ENCODE measurements around the gene ARSG. TPM values are rescaled to one million over a fixed set of nuclear protein-coding genes. Genes with fewer than 3 reads are reported as not detected.
A peak's percentile ranks its signal among the peaks of the same experiment; 100 is the strongest.

Gene ARSG
- total RNA-seq, 4 donors from 2014 or later: 2.2 to 5.5 (median 3.5) TPM

- 3 to 42% methylated on average over 4 to 8 of the region's 11 CpGs for WGBS, 2 donors (ENCODE audit: low coverage in 1 of 2)
- Histone ChIP-seq H3K36me3 (peaks cover 0 to 7% of the 10 kb centered on the region in 2 donors), H3K27ac (no peak overlapping the region), H3K4me3 (no peak overlapping the region), H3K9me3 (peaks cover 0 to 17% (median 0%) of the 10 kb centered on the region in 3 donors), H3K4me1 (peaks cover 0 to 9% (median 4%) of the 10 kb centered on the region in 3 donors), H3K27me3 (no peaks in the 10 kb centered on the region)
- TF ChIP-seq EP300 (IDR thresholded peaks at IDR 0.05): no peak
- TF ChIP-seq CTCF (IDR thresholded peaks at IDR 0.05): peak in 3 of 4 experiments; percentile 57 to 75 (median 64)
- ATAC-seq: peak; percentile 53
Measured at GRCh38 chr17:68398691-68399637, 107.7 kb downstream of the ARSG start.

- TF ChIP-seq POLR2A (IDR thresholded peaks at IDR 0.05): no peak
- TF ChIP-seq EP300 (IDR thresholded peaks at IDR 0.05): no peak
- TF ChIP-seq CTCF (IDR thresholded peaks at IDR 0.05): no peak
- TF ChIP-seq POLR2AphosphoS5 (IDR thresholded peaks at IDR 0.05): no peak
- ATAC-seq: no peak
- peaks cover 0 to 9% (median 0%) of the 10 kb centered on the region in 3 donors for H3K9me3 ChIP-seq
- H3K27ac ChIP-seq: no peak overlapping the region
- H3K36me3 ChIP-seq: peaks cover 0 to 6% of the 10 kb centered on the region in 2 donors
- H3K4me1 ChIP-seq: peaks cover 0 to 9% (median 4%) of the 10 kb centered on the region in 3 donors
- no peak overlapping the region for H3K4me3 ChIP-seq
- WGBS, 2 donors (ENCODE audit: low coverage in 1 of 2): 25 to 33% methylated on average over 7 to 19 of the region's 19 CpGs
- H3K27me3 ChIP-seq: no peaks in the 10 kb centered on the region
Measured at GRCh38 chr17:68399638-68400403, 108.5 kb downstream of the ARSG start.

- Histone ChIP-seq H3K36me3 (peaks cover 0 to under 1% of the 10 kb centered on the region in 2 donors), H3K9me3 (peaks cover 0 to 3% (median 0%) of the 10 kb centered on the region in 3 donors), H3K27ac (no peak overlapping the region), H3K27me3 (no peaks in the 10 kb centered on the region), H3K4me1 (peaks cover 0 to 9% (median 4%) of the 10 kb centered on the region in 3 donors), H3K4me3 (no peak overlapping the region)
- no peak for ATAC-seq
- TF ChIP-seq POLR2AphosphoS5 (IDR thresholded peaks at IDR 0.05) (no peak), EP300 (IDR thresholded peaks at IDR 0.05) (no peak), POLR2A (IDR thresholded peaks at IDR 0.05) (no peak), CTCF (IDR thresholded peaks at IDR 0.05) (no peak)
- 73 to 80% methylated on average over 1 to 4 of the region's 4 CpGs for WGBS, 2 donors (ENCODE audit: low coverage in 1 of 2)
Measured at GRCh38 chr17:68400404-68400735, 109.1 kb downstream of the ARSG start.

- Histone ChIP-seq H3K4me3 (no peak overlapping the region), H3K9me3 (no peaks in the 10 kb centered on the region), H3K4me1 (peaks cover 0 to 9% (median 4%) of the 10 kb centered on the region in 3 donors), H3K27me3 (no peaks in the 10 kb centered on the region), H3K27ac (no peak overlapping the region), H3K36me3 (no peaks in the 10 kb centered on the region)
- TF ChIP-seq POLR2A (IDR thresholded peaks at IDR 0.05) (no peak), CTCF (IDR thresholded peaks at IDR 0.05) (no peak), POLR2AphosphoS5 (IDR thresholded peaks at IDR 0.05) (no peak), EP300 (IDR thresholded peaks at IDR 0.05) (no peak)
- WGBS, 2 donors (ENCODE audit: low coverage in 1 of 2): 81 to 87% methylated on average over 4 to 7 of the region's 7 CpGs
- no peak for ATAC-seq
Measured at GRCh38 chr17:68401288-68401687, 110.0 kb downstream of the ARSG start.

All from gastroesophageal sphincter (tissue), 4 donors.